Measurements from ENCODE around the gene STXBP5.

GRCh38 chr6:147231589-147231988 lies 27.4 kb downstream of the STXBP5 start:
- TF ChIP-seq CTCF (IDR thresholded peaks at IDR 0.05) (no peak), POLR2A (IDR thresholded peaks at IDR 0.05) (no peak)

All from body of pancreas (tissue), 4 donors.